ENCODE measurements around the gene SLC35B2.

DNA sequence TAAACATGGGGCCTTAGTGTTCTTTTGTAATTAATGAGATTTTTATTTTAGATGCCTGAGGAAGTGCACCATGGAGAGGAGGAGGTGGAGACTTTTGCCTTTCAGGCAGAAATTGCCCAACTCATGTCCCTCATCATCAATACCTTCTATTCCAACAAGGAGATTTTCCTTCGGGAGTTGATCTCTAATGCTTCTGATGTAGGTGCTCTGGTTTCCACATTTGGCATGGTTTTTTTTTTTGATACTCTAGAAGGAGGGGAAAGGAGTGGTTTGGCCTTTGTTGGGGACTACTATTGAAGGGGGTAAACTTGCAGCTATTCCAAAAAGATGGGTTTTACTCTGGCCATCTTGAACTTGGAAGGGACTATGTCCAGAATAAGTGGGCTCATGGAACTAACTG lies 8.7 kb downstream of the SLC35B2 start:
- TF ChIP-seq, protein P1, sequence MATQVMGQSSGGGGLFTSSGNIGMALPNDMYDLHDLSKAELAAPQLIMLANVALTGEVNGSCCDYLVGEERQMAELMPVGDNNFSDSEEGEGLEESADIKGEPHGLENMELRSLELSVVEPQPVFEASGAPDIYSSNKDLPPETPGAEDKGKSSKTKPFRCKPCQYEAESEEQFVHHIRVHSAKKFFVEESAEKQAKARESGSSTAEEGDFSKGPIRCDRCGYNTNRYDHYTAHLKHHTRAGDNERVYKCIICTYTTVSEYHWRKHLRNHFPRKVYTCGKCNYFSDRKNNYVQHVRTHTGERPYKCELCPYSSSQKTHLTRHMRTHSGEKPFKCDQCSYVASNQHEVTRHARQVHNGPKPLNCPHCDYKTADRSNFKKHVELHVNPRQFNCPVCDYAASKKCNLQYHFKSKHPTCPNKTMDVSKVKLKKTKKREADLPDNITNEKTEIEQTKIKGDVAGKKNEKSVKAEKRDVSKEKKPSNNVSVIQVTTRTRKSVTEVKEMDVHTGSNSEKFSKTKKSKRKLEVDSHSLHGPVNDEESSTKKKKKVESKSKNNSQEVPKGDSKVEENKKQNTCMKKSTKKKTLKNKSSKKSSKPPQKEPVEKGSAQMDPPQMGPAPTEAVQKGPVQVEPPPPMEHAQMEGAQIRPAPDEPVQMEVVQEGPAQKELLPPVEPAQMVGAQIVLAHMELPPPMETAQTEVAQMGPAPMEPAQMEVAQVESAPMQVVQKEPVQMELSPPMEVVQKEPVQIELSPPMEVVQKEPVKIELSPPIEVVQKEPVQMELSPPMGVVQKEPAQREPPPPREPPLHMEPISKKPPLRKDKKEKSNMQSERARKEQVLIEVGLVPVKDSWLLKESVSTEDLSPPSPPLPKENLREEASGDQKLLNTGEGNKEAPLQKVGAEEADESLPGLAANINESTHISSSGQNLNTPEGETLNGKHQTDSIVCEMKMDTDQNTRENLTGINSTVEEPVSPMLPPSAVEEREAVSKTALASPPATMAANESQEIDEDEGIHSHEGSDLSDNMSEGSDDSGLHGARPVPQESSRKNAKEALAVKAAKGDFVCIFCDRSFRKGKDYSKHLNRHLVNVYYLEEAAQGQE (IDR thresholded peaks at IDR 0.05; ENCODE audit: low read depth), result no peak
- TF ChIP-seq EP300 (IDR thresholded peaks at IDR 0.05; ENCODE audit: borderline replicate concordance), result no peak
- no peak for TF ChIP-seq TEAD4 (IDR thresholded peaks at IDR 0.05)
- TF ChIP-seq FOXM1 (IDR thresholded peaks at IDR 0.05; ENCODE audit: borderline replicate concordance, low read depth), result no peak
- no peak for TF ChIP-seq NFIC (IDR thresholded peaks at IDR 0.05)
- no peak for TF ChIP-seq MAX (IDR thresholded peaks at IDR 0.05)
- TF ChIP-seq EGR1 (IDR thresholded peaks at IDR 0.05), result no peak
- no peak for TF ChIP-seq TAF1 (IDR thresholded peaks at IDR 0.05; ENCODE audit: low read depth)
